Measurements from ENCODE around the gene ZNF253.

- TF ChIP-seq CTCF (IDR thresholded peaks at IDR 0.05; ENCODE audit: control extremely low read depth in 1 of 3, insufficient read depth in 1 of 3, low read depth in 1 of 3, low read length in 3 of 3) (no peak), ATF3 (IDR thresholded peaks at IDR 0.05; ENCODE audit: insufficient read depth, low read depth, low read length) (no peak), USF2 (IDR thresholded peaks at IDR 0.05; ENCODE audit: low read length) (no peak), RFX5 (IDR thresholded peaks at IDR 0.05; ENCODE audit: borderline replicate concordance, low read depth, low read length) (no peak), POLR2AphosphoS5 (IDR thresholded peaks at IDR 0.05; ENCODE audit: low read depth, low read length) (no peak), EZH2 (IDR thresholded peaks at IDR 0.05; ENCODE audit: low read depth, low read length, severe bottlenecking) (no peak), CHD1 (IDR thresholded peaks at IDR 0.05; ENCODE audit: low read depth, low read length) (no peak), CEBPB (IDR thresholded peaks at IDR 0.05; ENCODE audit: low read depth, low read length) (no peak), CHD2 (IDR thresholded peaks at IDR 0.05; ENCODE audit: low read length) (no peak), EP300 (IDR thresholded peaks at IDR 0.05; ENCODE audit: borderline replicate concordance in 1 of 2, low read depth in 2 of 2, low read length in 2 of 2) (no peak), ATF2 (IDR thresholded peaks at IDR 0.05; ENCODE audit: low read length) (no peak)
Measured at GRCh38 chr19:19847781-19848180, 17.9 kb upstream of the ZNF253 start.

Data from H1 (cell line).